ENCODE results near the gene LSAMP. TPM values are rescaled to one million over a fixed set of nuclear protein-coding genes. Genes with fewer than 3 reads are reported as not detected.

The LSAMP gene
- total and polyA plus RNA-seq, 2 of the 8 experiments (the other 6 are each of a cell fraction or from before 2014, with no cell fraction given), result 1.8 to 5.7 TPM

DNA sequence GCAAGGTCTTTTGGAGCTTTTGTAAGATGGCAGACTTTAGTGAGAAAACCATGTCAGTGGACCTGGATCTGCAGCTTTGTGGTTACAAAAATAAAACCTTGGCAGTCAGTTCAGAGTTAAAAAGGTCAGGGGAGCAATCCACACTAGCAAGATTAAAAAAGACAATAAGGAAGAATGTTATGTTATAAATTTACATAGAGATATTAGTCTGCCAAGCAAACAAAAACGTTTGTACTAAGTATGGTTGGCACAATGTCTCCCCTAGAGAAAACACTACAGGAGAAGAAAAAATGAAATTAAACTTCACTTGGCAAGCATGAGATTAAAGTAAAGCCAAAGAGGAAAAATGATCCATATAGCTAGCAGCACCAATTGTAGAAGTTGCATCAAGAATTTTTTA, 205.0 kb downstream of the LSAMP start:
- Histone ChIP-seq H3K14ac (ENCODE audit: insufficient read length) (no peak overlapping the region), H3K4me3 (ENCODE audit: extremely low read depth in 1 of 4, insufficient read depth in 2 of 4, low read depth in 3 of 4, low read length in 4 of 4) (no peak overlapping the region), H4K20me1 (replicated peaks in 1 of 2; ENCODE audit: control insufficient read depth in 1 of 2, insufficient read depth in 2 of 2, low read length in 2 of 2) (no peaks in the 10 kb centered on the region), H3K79me1 (ENCODE audit: low read depth, low read length) (no peaks in the 10 kb centered on the region), H3K4me2 (ENCODE audit: insufficient read depth in 1 of 2, low read depth in 2 of 2, low read length in 2 of 2) (no peak overlapping the region), H4K8ac (ENCODE audit: extremely low read depth, insufficient read depth, low read length) (no peak overlapping the region), H3K4me1 (replicated peaks in 1 of 4; ENCODE audit: control insufficient read depth in 3 of 4, insufficient read depth in 4 of 4, low read length in 3 of 4) (no peaks in the 10 kb centered on the region; a peak in 1 of 7 replicates), H3K36me3 (ENCODE audit: control insufficient read depth in 2 of 4, insufficient read depth in 4 of 4, low read length in 3 of 4) (no peaks in the 10 kb centered on the region), H3K27me3 (replicated peaks in 1 of 4; ENCODE audit: control insufficient read depth in 3 of 4, extremely low read depth in 1 of 4, insufficient read depth in 3 of 4, low read length in 3 of 4) (no peaks in the 10 kb centered on the region), H2AFZ (ENCODE audit: low read length) (no peak overlapping the region), H3K56ac (replicated peaks; ENCODE audit: insufficient read length, low read depth, low read length) (no peak overlapping the region), H4K91ac (replicated peaks; ENCODE audit: insufficient read length, low read length) (no peak overlapping the region), H3K79me2 (ENCODE audit: control insufficient read depth in 1 of 2, insufficient read depth in 2 of 2, low read length in 2 of 2) (no peaks in the 10 kb centered on the region), H3K18ac (ENCODE audit: extremely low read depth, low read length) (no peak overlapping the region), H3K27ac (ENCODE audit: low read depth, low read length) (no peak overlapping the region), H2BK20ac (ENCODE audit: low read length) (no peak overlapping the region), H3K4ac (replicated peaks; ENCODE audit: insufficient read length, low read depth, low read length) (no peak overlapping the region), H2BK120ac (replicated peaks; ENCODE audit: low read depth, low read length) (no peak overlapping the region), H4K5ac (ENCODE audit: insufficient read length, low read depth, low read length) (no peak overlapping the region), H3K9me3 (ENCODE audit: insufficient read depth in 2 of 2, low read depth in 1 of 2, low read length in 1 of 2) (no peaks in the 10 kb centered on the region), H2BK5ac (ENCODE audit: low read depth, low read length) (no peak overlapping the region), H3K23ac (ENCODE audit: insufficient read length) (no peak overlapping the region), H3K23me2 (ENCODE audit: low read depth, low read length) (no peaks in the 10 kb centered on the region), H2AK5ac (ENCODE audit: low read depth, low read length) (no peak overlapping the region), H2BK12ac (ENCODE audit: low read depth, low read length) (no peak overlapping the region), H3K9ac (replicated peaks in 1 of 4; ENCODE audit: extremely low read depth in 1 of 4, low read depth in 3 of 4, low read length in 3 of 4) (no peak overlapping the region), H2BK15ac (ENCODE audit: low read length) (no peak overlapping the region)
- FAIRE-seq (no peak), DNase-seq (ENCODE audit: low read depth in 1 of 2, low spot score in 2 of 2) (no peak)
- no peak for TF ChIP-seq JUND (IDR thresholded peaks at IDR 0.05; ENCODE audit: low read length)
- no peak for TF ChIP-seq SIRT6 (IDR thresholded peaks at IDR 0.05; ENCODE audit: low read length)
- no peak for TF ChIP-seq SUZ12 (IDR thresholded peaks at IDR 0.05; ENCODE audit: low read length)
- TF ChIP-seq CREB1 (IDR thresholded peaks at IDR 0.05), result no peak
- no peak for TF ChIP-seq SP1 (IDR thresholded peaks at IDR 0.05; ENCODE audit: low read depth, low read length)
- no peak for TF ChIP-seq HDAC6 (IDR thresholded peaks at IDR 0.05; ENCODE audit: low read depth, low read length)
- TF ChIP-seq, protein P1, sequence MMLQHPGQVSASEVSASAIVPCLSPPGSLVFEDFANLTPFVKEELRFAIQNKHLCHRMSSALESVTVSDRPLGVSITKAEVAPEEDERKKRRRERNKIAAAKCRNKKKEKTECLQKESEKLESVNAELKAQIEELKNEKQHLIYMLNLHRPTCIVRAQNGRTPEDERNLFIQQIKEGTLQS (IDR thresholded peaks at IDR 0.05; ENCODE audit: insufficient read depth, low read depth, low read length), result no peak
- no peak for TF ChIP-seq YY1 (IDR thresholded peaks at IDR 0.05; ENCODE audit: low read depth, low read length)
- no peak for TF ChIP-seq HDAC2 (IDR thresholded peaks at IDR 0.05; ENCODE audit: borderline replicate concordance in 1 of 2, low read depth in 2 of 2, low read length in 2 of 2)
- no peak for TF ChIP-seq ZNF274 (IDR thresholded peaks at IDR 0.05; ENCODE audit: borderline replicate concordance, extremely low read depth, low read length)
- no peak for TF ChIP-seq KDM5A (IDR thresholded peaks at IDR 0.05; ENCODE audit: low read length)
- TF ChIP-seq POLR2AphosphoS5 (IDR thresholded peaks at IDR 0.05; ENCODE audit: low read depth, low read length), result no peak
- no peak for TF ChIP-seq CTBP2 (IDR thresholded peaks at IDR 0.05; ENCODE audit: borderline replicate concordance, insufficient read depth, insufficient read length, low read length)
- POLR2A ChIA-PET (ENCODE audit: partially characterized antibody), result no interaction called here
- CTCF ChIA-PET (ENCODE audit: partially characterized antibody), result no interaction called here
- WGBS, 2 experiments (ENCODE audit: extremely low coverage in 1 of 2, insufficient coverage in 1 of 2, insufficient read length in 1 of 2, insufficient replicate concordance in 2 of 2, low coverage in 1 of 2, low lambda C conversion rate in 2 of 2, missing lambda C conversion rate in 1 of 2), result 0% methylated on average over 1 of the region's 1 CpG; no CpG with 5 or more reads in 1 of the 2 experiments

All from H1 (cell line).